Liver (tissue), 9 donors: ENCODE results near the gene DHDH. TPM values are rescaled to one million over a fixed set of nuclear protein-coding genes. Genes with fewer than 3 reads are reported as not detected.
A peak's percentile ranks its signal among the peaks of the same experiment; 100 is the strongest.

Experiments
- DNase-seq: peaks from one replicate; pipeline ENCODE4 v3.0.0-alpha.2; 2017; ENCODE audit warnings: low spot score
- H3K27ac ChIP-seq, 2 donors: one replicate each; pipeline ENCODE4 v1.7.0; 2013; ENCODE audit warnings: inconsistent platforms in 2 of 2, low read length in 2 of 2, control low read depth in 1 of 2, low read depth in 1 of 2, mild to moderate bottlenecking in 1 of 2
- H3K27me3 ChIP-seq, 4 donors: one replicate each; pipeline versions ENCODE4 v1.6.1 to v1.7.0; 2013; ENCODE audit warnings: low read length in 3 of 4, inconsistent platforms in 1 of 4, mild to moderate bottlenecking in 1 of 4, moderate library complexity in 1 of 4; ENCODE audit not compliant: control insufficient read depth in 4 of 4, insufficient read depth in 4 of 4
- H3K36me3 ChIP-seq, 4 donors: one replicate each; pipeline versions ENCODE4 v1.6.1 to v1.7.0; 2013; ENCODE audit warnings: low read length in 3 of 4, mild to moderate bottlenecking in 3 of 4, low read depth in 1 of 4, moderate library complexity in 1 of 4; ENCODE audit not compliant: control insufficient read depth in 4 of 4, insufficient read depth in 3 of 4
- H3K4me1 ChIP-seq, 4 donors: one replicate each; pipeline versions ENCODE4 v1.6.1 to v1.7.0; 2013; ENCODE audit warnings: low read length in 3 of 4, mild to moderate bottlenecking in 3 of 4, moderate library complexity in 1 of 4; ENCODE audit not compliant: control insufficient read depth in 4 of 4, insufficient read depth in 4 of 4
- H3K4me3 ChIP-seq, 3 donors: one replicate each; pipeline versions ENCODE4 v1.6.1 to v1.7.0; 2013; ENCODE audit warnings: low read length in 3 of 3, control low read depth in 1 of 3, low read depth in 1 of 3, mild to moderate bottlenecking in 1 of 3
- H3K9ac ChIP-seq, 2 donors: one replicate each; pipeline ENCODE4 v1.7.0; 2013; ENCODE audit warnings: low read length in 2 of 2, mild to moderate bottlenecking in 2 of 2, moderate library complexity in 2 of 2, control low read depth in 1 of 2, low read depth in 1 of 2
- H3K9me3 ChIP-seq, 4 donors: one replicate each; pipeline versions ENCODE4 v1.6.1 to v1.7.0; 2013; ENCODE audit warnings: low read length in 3 of 4; ENCODE audit not compliant: control insufficient read depth in 4 of 4
- EGR1 ChIP-seq, 2 donors: IDR thresholded peaks; 2 replicates each; pipeline ENCODE4 v1.6.1; 2016 to 2018; ENCODE audit warnings: antibody characterized with exemption in 2 of 2, low read depth in 2 of 2
- FOXA1 ChIP-seq: IDR thresholded peaks from 2 replicates; pipeline ENCODE4 v1.6.1; 2016; ENCODE audit warnings: antibody characterized with exemption
- FOXA2 ChIP-seq: IDR thresholded peaks from 2 replicates; pipeline ENCODE4 v1.6.1; 2016; ENCODE audit warnings: antibody characterized with exemption
- GABPA ChIP-seq, 2 donors: IDR thresholded peaks in 1 of 2; conservative IDR thresholded peaks in 1 of 2; 2 replicates each; pipeline ENCODE4 v1.6.1; 2016; ENCODE audit warnings: antibody characterized with exemption in 2 of 2, mild to moderate bottlenecking in 1 of 2, moderate library complexity in 1 of 2
- HNF4A ChIP-seq, 2 donors: conservative IDR thresholded peaks; 2 replicates each; pipeline ENCODE4 v1.6.1; 2016; ENCODE audit warnings: antibody characterized with exemption in 2 of 2, mild to moderate bottlenecking in 2 of 2
- HNF4G ChIP-seq: IDR thresholded peaks from 2 replicates; pipeline ENCODE4 v1.6.1; 2016; ENCODE audit warnings: antibody characterized with exemption
- JUND ChIP-seq, 2 donors: IDR thresholded peaks; 2 replicates each; pipeline ENCODE4 v1.6.1; 2016; ENCODE audit warnings: antibody characterized with exemption in 2 of 2
- NR2F2 ChIP-seq: IDR thresholded peaks from 2 replicates; pipeline ENCODE4 v1.6.1; 2016; ENCODE audit warnings: antibody characterized with exemption
- RAD21 ChIP-seq, 2 donors: IDR thresholded peaks; 2 replicates each; pipeline ENCODE4 v1.6.1; 2016; ENCODE audit warnings: antibody characterized with exemption in 2 of 2, mild to moderate bottlenecking in 2 of 2
- RXRA ChIP-seq, 2 donors: IDR thresholded peaks; 2 replicates each; pipeline ENCODE4 v1.6.1; 2017 to 2018; ENCODE audit warnings: antibody characterized with exemption in 2 of 2, mild to moderate bottlenecking in 1 of 2
- SP1 ChIP-seq: IDR thresholded peaks from 2 replicates; pipeline ENCODE4 v1.6.1; 2018; ENCODE audit warnings: antibody characterized with exemption, mild to moderate bottlenecking
- TAF1 ChIP-seq: conservative IDR thresholded peaks from 2 replicates; pipeline ENCODE4 v1.6.1; 2016; ENCODE audit warnings: antibody characterized with exemption, mild to moderate bottlenecking
- YY1 ChIP-seq: IDR thresholded peaks from 2 replicates; pipeline ENCODE4 v1.6.1; 2016; ENCODE audit warnings: antibody characterized with exemption, mild to moderate bottlenecking
- WGBS: extraction: QIAGEN DNeasy Blood & Tissue Kit; methylation state at CpG from one replicate; pipeline ENCODE4 v1.1.7; 2013; 5-methylcytosine and 5-hydroxymethylcytosine counted together
- polyA plus RNA-seq, 2 donors: library from polyadenylated mRNA; stranded (reverse) in 1 of 2; unstranded in 1 of 2; fragments of 200-250 nt in 1 of 2; fragments of >200 nt in 1 of 2; fragmentation: Nextera tagmentation in 1 of 2; extraction: Ambion mirVana in 1 of 2; gene quantifications; one replicate each; pipeline versions ENCODE4 v1.2.1 to v1.2.3, GENCODE V29; 2013 to 2015
- total RNA-seq, 2 donors: library from RNA; depleted of rRNA; stranded (reverse); fragments of >200 nt; gene quantifications; one replicate each; pipeline ENCODE4 v1.2.3, GENCODE V29; 2014
- TF ChIP-seq, protein P1 (sequence below): IDR thresholded peaks from 2 replicates; pipeline ENCODE4 v1.6.1; 2016; ENCODE audit warnings: antibody characterized with exemption, mild to moderate bottlenecking
- TF ChIP-seq, protein P2 (sequence below): IDR thresholded peaks from 2 replicates; pipeline ENCODE4 v1.6.1; 2016; ENCODE audit warnings: antibody characterized with exemption
- TF ChIP-seq, protein P3 (sequence below): fragments of 150-350 bp; IDR thresholded peaks from 2 replicates; pipeline ENCODE4 v1.5.1; 2017; ENCODE audit warnings: improper control_type of control experiment, low read depth, low read length; ENCODE audit not compliant: missing input control
- TF ChIP-seq, protein P4 (sequence below): IDR thresholded peaks from 2 replicates; pipeline ENCODE4 v1.6.1; 2016; ENCODE audit warnings: antibody characterized with exemption
- TF ChIP-seq, protein P5 (sequence below): IDR thresholded peaks from 2 replicates; pipeline ENCODE4 v1.6.1; 2016; ENCODE audit warnings: antibody characterized with exemption
- donor health status: healthy.
- donor health status: healthy.
- donor health status: healthy.
- donor health status: healthy.
- donor health status: healthy.

DHDH gene
- total and polyA plus RNA-seq, 4 donors: 0.16 to 1.3 TPM; not detected in 2

DNA sequence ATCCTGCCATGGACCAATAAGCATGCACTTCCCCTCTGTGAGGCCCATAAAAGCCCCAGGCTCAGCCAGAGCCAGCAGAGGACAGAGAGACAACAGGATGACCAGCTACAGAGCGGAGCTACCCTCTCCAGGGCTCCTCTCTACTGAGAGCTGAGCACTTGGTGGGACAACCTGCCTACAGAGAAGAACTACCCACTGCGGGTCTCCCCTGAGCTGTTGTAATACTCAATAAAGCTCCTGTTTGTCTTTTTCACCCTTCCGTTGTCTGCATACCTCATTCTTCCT is 13.7 kb downstream of the DHDH start:
- H3K9me3 ChIP-seq: no peaks in the 10 kb centered on the region
- no peak overlapping the region for H3K27ac ChIP-seq
- H3K36me3 ChIP-seq: no peaks in the 10 kb centered on the region
- TF ChIP-seq, protein P1, sequence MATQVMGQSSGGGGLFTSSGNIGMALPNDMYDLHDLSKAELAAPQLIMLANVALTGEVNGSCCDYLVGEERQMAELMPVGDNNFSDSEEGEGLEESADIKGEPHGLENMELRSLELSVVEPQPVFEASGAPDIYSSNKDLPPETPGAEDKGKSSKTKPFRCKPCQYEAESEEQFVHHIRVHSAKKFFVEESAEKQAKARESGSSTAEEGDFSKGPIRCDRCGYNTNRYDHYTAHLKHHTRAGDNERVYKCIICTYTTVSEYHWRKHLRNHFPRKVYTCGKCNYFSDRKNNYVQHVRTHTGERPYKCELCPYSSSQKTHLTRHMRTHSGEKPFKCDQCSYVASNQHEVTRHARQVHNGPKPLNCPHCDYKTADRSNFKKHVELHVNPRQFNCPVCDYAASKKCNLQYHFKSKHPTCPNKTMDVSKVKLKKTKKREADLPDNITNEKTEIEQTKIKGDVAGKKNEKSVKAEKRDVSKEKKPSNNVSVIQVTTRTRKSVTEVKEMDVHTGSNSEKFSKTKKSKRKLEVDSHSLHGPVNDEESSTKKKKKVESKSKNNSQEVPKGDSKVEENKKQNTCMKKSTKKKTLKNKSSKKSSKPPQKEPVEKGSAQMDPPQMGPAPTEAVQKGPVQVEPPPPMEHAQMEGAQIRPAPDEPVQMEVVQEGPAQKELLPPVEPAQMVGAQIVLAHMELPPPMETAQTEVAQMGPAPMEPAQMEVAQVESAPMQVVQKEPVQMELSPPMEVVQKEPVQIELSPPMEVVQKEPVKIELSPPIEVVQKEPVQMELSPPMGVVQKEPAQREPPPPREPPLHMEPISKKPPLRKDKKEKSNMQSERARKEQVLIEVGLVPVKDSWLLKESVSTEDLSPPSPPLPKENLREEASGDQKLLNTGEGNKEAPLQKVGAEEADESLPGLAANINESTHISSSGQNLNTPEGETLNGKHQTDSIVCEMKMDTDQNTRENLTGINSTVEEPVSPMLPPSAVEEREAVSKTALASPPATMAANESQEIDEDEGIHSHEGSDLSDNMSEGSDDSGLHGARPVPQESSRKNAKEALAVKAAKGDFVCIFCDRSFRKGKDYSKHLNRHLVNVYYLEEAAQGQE: no peak
- TF ChIP-seq YY1: no peak
- no peak for TF ChIP-seq EGR1 (IDR thresholded peaks at IDR 0.05; ENCODE audit: low read depth in 2 of 2)
- no peak for TF ChIP-seq HNF4A (conservative IDR thresholded peaks at IDR 0.05)
- TF ChIP-seq, protein P2, sequence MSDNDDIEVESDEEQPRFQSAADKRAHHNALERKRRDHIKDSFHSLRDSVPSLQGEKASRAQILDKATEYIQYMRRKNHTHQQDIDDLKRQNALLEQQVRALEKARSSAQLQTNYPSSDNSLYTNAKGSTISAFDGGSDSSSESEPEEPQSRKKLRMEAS: no peak
- no peak for TF ChIP-seq NR2F2
- TF ChIP-seq RAD21 (IDR thresholded peaks at IDR 0.05): no peak
- TF ChIP-seq, protein P3, sequence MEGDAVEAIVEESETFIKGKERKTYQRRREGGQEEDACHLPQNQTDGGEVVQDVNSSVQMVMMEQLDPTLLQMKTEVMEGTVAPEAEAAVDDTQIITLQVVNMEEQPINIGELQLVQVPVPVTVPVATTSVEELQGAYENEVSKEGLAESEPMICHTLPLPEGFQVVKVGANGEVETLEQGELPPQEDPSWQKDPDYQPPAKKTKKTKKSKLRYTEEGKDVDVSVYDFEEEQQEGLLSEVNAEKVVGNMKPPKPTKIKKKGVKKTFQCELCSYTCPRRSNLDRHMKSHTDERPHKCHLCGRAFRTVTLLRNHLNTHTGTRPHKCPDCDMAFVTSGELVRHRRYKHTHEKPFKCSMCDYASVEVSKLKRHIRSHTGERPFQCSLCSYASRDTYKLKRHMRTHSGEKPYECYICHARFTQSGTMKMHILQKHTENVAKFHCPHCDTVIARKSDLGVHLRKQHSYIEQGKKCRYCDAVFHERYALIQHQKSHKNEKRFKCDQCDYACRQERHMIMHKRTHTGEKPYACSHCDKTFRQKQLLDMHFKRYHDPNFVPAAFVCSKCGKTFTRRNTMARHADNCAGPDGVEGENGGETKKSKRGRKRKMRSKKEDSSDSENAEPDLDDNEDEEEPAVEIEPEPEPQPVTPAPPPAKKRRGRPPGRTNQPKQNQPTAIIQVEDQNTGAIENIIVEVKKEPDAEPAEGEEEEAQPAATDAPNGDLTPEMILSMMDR: no peak
- TF ChIP-seq GABPA (IDR thresholded peaks at IDR 0.05 in 1 of 2, conservative IDR thresholded peaks at IDR 0.05 in 1 of 2): no peak
- TF ChIP-seq, protein P4, sequence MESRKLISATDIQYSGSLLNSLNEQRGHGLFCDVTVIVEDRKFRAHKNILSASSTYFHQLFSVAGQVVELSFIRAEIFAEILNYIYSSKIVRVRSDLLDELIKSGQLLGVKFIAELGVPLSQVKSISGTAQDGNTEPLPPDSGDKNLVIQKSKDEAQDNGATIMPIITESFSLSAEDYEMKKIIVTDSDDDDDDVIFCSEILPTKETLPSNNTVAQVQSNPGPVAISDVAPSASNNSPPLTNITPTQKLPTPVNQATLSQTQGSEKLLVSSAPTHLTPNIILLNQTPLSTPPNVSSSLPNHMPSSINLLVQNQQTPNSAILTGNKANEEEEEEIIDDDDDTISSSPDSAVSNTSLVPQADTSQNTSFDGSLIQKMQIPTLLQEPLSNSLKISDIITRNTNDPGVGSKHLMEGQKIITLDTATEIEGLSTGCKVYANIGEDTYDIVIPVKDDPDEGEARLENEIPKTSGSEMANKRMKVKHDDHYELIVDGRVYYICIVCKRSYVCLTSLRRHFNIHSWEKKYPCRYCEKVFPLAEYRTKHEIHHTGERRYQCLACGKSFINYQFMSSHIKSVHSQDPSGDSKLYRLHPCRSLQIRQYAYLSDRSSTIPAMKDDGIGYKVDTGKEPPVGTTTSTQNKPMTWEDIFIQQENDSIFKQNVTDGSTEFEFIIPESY: no peak
- no peak for TF ChIP-seq FOXA2
- TF ChIP-seq, protein P5, sequence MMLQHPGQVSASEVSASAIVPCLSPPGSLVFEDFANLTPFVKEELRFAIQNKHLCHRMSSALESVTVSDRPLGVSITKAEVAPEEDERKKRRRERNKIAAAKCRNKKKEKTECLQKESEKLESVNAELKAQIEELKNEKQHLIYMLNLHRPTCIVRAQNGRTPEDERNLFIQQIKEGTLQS: no peak
- TF ChIP-seq FOXA1: no peak
- no peak for TF ChIP-seq TAF1
- TF ChIP-seq HNF4G: no peak
- no peak for TF ChIP-seq JUND (IDR thresholded peaks at IDR 0.05)
- no peaks in the 10 kb centered on the region for H3K27me3 ChIP-seq
- no peak for DNase-seq
- H3K4me3 ChIP-seq: no peak overlapping the region
- no peak overlapping the region for H3K9ac ChIP-seq
- 97% methylated on average over 3 of the region's 3 CpGs for WGBS
- H3K4me1 ChIP-seq: no peaks in the 10 kb centered on the region

DNA sequence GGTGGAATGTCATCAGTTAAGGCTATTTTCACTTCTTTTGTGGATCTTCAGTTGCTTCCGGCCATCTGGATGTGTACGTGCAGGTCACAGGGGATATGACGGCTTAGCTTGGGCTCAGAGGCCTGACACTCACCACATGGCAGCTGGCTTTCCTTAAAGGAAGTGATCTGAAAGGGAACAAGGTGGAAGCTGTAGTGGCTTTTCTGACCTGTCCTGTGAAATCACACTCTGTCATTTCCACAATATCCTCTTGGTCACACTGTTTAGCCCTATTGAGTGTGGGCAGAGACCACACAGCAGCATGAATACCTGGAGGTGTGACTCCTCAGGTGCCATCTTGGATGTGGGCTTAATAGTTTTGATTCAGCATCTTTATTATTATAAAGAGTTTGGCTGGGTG is 16.7 kb downstream of the DHDH start:
- Histone ChIP-seq H3K27me3 (no peaks in the 10 kb centered on the region), H3K9ac (no peak overlapping the region), H3K27ac (no peak overlapping the region), H3K36me3 (no peaks in the 10 kb centered on the region), H3K9me3 (no peaks in the 10 kb centered on the region), H3K4me3 (no peak overlapping the region), H3K4me1 (peaks cover 1 to 6% (median 4%) of the 10 kb centered on the region in 4 donors)
- no peak for DNase-seq
- TF ChIP-seq, protein P1: no peak
- TF ChIP-seq, protein P5: no peak
- TF ChIP-seq YY1: peak; percentile 13
- TF ChIP-seq SP1: no peak
- no peak for TF ChIP-seq JUND (IDR thresholded peaks at IDR 0.05)
- no peak for TF ChIP-seq GABPA (IDR thresholded peaks at IDR 0.05 in 1 of 2, conservative IDR thresholded peaks at IDR 0.05 in 1 of 2)
- TF ChIP-seq RXRA (IDR thresholded peaks at IDR 0.05): no peak
- TF ChIP-seq HNF4A (conservative IDR thresholded peaks at IDR 0.05): no peak
- TF ChIP-seq NR2F2: no peak
- 81% methylated on average over 3 of the region's 3 CpGs for WGBS
